Karpas-422 (cell line): ENCODE data around the gene ACTR1A. TPM values are rescaled to one million over a fixed set of nuclear protein-coding genes. Genes with fewer than 3 reads are reported as not detected.

Experiments
- DNase-seq: peaks from one replicate; pipeline ENCODE4 v3.0.0-alpha.2; 2015
- H2AFZ ChIP-seq: fragments of 200-600 bp; sonication (generic); 2 replicates; pipeline ENCODE4 v1.6.1; 2014; ENCODE audit warnings: antibody characterized with exemption, low read length, mixed read lengths
- H3K27ac ChIP-seq: fragments of 200-600 bp; sonication (generic); 2 replicates; pipeline ENCODE4 v1.5.1; 2014; ENCODE audit warnings: mild to moderate bottlenecking, low read length, moderate library complexity
- H3K27me3 ChIP-seq: fragments of 200-600 bp; sonication (generic); 2 replicates; pipeline ENCODE4 v1.6.1; 2014; ENCODE audit warnings: low read length, mixed read lengths
- H3K36me3 ChIP-seq: fragments of 200-600 bp; sonication (generic); 2 replicates; pipeline ENCODE4 v1.6.1; 2014; ENCODE audit warnings: low read length, mixed read lengths; ENCODE audit not compliant: insufficient read depth
- H3K4me1 ChIP-seq: fragments of 200-600 bp; sonication (generic); 2 replicates; pipeline ENCODE4 v1.6.1; 2014; ENCODE audit warnings: mild to moderate bottlenecking, low read length, mixed read lengths
- H3K4me2 ChIP-seq: fragments of 200-600 bp; sonication (generic); 2 replicates; pipeline ENCODE4 v1.6.1; 2014; ENCODE audit warnings: low read length, low read depth, mild to moderate bottlenecking; ENCODE audit not compliant: poor library complexity, severe bottlenecking
- H3K4me3 ChIP-seq: fragments of 200-600 bp; sonication (generic); 2 replicates; pipeline ENCODE4 v1.5.1; 2014; ENCODE audit warnings: mild to moderate bottlenecking, antibody characterized with exemption, low read length, mixed read lengths
- H3K79me2 ChIP-seq: fragments of 200-600 bp; sonication (generic); 2 replicates; pipeline ENCODE4 v1.6.1; 2014; ENCODE audit warnings: mild to moderate bottlenecking, low read length, mixed read lengths
- H3K9ac ChIP-seq: fragments of 200-600 bp; sonication (generic); 2 replicates; pipeline ENCODE4 v1.6.0; 2014; ENCODE audit warnings: low read length
- H3K9me2 ChIP-seq: fragments of 200-600 bp; sonication (generic), shearing (Covaris generic); replicated peaks from 2 replicates; pipeline ENCODE4 v1.6.0; 2014; ENCODE audit warnings: mild to moderate bottlenecking, low read length, moderate library complexity; ENCODE audit not compliant: insufficient read depth
- H3K9me3 ChIP-seq: fragments of 300-700, 200-600 bp; sonication (generic); 2 replicates; pipeline ENCODE4 v1.6.1; 2014; ENCODE audit warnings: low read length, mixed read lengths
- H4K20me1 ChIP-seq: fragments of 200-600 bp; sonication (generic); 2 replicates; pipeline ENCODE4 v1.6.1; 2014; ENCODE audit warnings: mild to moderate bottlenecking, antibody characterized with exemption, low read length, low read depth; ENCODE audit not compliant: insufficient read depth
- total RNA-seq: library from RNA; depleted of rRNA; stranded (reverse); fragments of >200 nt; shearing (Covaris generic); gene quantifications from 2 replicates; pipeline ENCODE4 v1.2.3, GENCODE V29; 2014; ENCODE audit warnings: low replicate concordance

The ACTR1A gene
- total RNA-seq, 1 experiment from 2014 or later: 83.7 TPM

- Histone ChIP-seq H4K20me1 (peaks cover 19% of the 10 kb centered on the region; the same call in 1 of the 2 replicates), H3K9ac (no peak overlapping the region)
Observed at GRCh38 chr10:102492344-102492939, 10.1 kb downstream of the ACTR1A start.

GRCh38 chr10:102491136-102491535, 11.4 kb downstream of the ACTR1A start:
- Histone ChIP-seq H4K20me1 (peaks cover 19% of the 10 kb centered on the region; the same call in 1 of the 2 replicates), H3K4me1 (no peaks in the 10 kb centered on the region), H3K27ac (no peak overlapping the region), H3K9me3 (no peaks in the 10 kb centered on the region), H2AFZ (no peak overlapping the region), H3K27me3 (no peaks in the 10 kb centered on the region), H3K79me2 (peaks cover 44% of the 10 kb centered on the region), H3K4me3 (no peak overlapping the region), H3K36me3 (peaks cover 17% of the 10 kb centered on the region), H3K9me2 (no peaks in the 10 kb centered on the region), H3K9ac (no peak overlapping the region), H3K4me2 (no peak overlapping the region)
- DNase-seq: no peak

More at GRCh38 chr10:102492344-102492939, 10.1 kb downstream of the ACTR1A start:
- H3K36me3 ChIP-seq: peaks cover 20% of the 10 kb centered on the region
- H3K79me2 ChIP-seq: peaks cover 58% of the 10 kb centered on the region
- H3K4me1 ChIP-seq: no peaks in the 10 kb centered on the region
- H3K9me3 ChIP-seq: no peaks in the 10 kb centered on the region
- no peak for DNase-seq
- H3K27me3 ChIP-seq: no peaks in the 10 kb centered on the region
- H3K27ac ChIP-seq: no peak overlapping the region
- no peak overlapping the region for H3K4me2 ChIP-seq
- no peaks in the 10 kb centered on the region for H3K9me2 ChIP-seq
- no peak overlapping the region for H2AFZ ChIP-seq
- no peak overlapping the region for H3K4me3 ChIP-seq

- Histone ChIP-seq H3K36me3 (peaks cover 43% of the 10 kb centered on the region), H3K79me2 (no peaks in the 10 kb centered on the region)
- DNase-seq: no peak
Observed at GRCh38 chr10:102485093-102485784, 17.3 kb downstream of the ACTR1A start.

DNA sequence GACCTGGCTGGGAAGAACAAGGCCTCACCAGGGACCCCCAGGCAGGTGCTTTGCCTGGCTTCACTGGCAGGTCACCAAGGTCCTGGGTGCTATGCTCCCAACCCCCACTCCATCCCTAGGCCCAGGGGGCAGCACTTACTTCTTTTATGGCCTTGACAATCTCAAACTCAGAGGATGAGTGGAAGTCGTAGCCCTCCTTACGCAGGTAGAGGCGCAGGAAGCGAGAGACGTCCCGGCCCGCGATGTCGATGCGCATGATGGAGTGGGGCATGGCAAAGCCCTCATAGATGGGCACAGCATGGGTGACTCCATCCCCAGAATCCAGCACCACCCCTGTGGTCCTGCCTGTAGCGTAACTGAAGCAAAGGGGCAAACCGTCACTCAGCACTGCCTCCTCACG, 18.5 kb downstream of the ACTR1A start:
- DNase-seq: no peak
- Histone ChIP-seq H3K9ac (no peak overlapping the region), H3K9me2 (no peaks in the 10 kb centered on the region), H3K4me1 (peaks cover 12% of the 10 kb centered on the region), H3K27me3 (no peaks in the 10 kb centered on the region), H3K4me3 (no peak overlapping the region), H3K36me3 (peaks cover 43% of the 10 kb centered on the region), H4K20me1 (0 out of 2 replicates have a peak, but pooled peaks cover 3% of the 10 kb centered on the region), H2AFZ (no peak overlapping the region), H3K4me2 (no peak overlapping the region), H3K9me3 (no peaks in the 10 kb centered on the region), H3K79me2 (no peaks in the 10 kb centered on the region), H3K27ac (no peak overlapping the region)

More at GRCh38 chr10:102485093-102485784, 17.3 kb downstream of the ACTR1A start:
- Histone ChIP-seq H3K27ac (no peak overlapping the region), H3K4me3 (no peak overlapping the region), H3K4me2 (no peak overlapping the region), H3K27me3 (no peaks in the 10 kb centered on the region), H3K9ac (no peak overlapping the region), H3K4me1 (peaks cover 12% of the 10 kb centered on the region), H3K9me2 (no peaks in the 10 kb centered on the region), H2AFZ (no peak overlapping the region), H4K20me1 (no peaks in the 10 kb centered on the region), H3K9me3 (no peaks in the 10 kb centered on the region)

- Histone ChIP-seq H3K27ac (no peak overlapping the region), H2AFZ (no peak overlapping the region), H3K4me1 (peaks cover 12% of the 10 kb centered on the region), H3K4me2 (no peak overlapping the region), H3K36me3 (peaks cover 26% of the 10 kb centered on the region; the same call in 1 of the 2 replicates), H4K20me1 (0 out of 2 replicates have a peak, but pooled peaks cover 3% of the 10 kb centered on the region), H3K9me3 (no peaks in the 10 kb centered on the region), H3K79me2 (no peaks in the 10 kb centered on the region), H3K9ac (no peak overlapping the region), H3K9me2 (no peaks in the 10 kb centered on the region), H3K4me3 (no peak overlapping the region), H3K27me3 (no peaks in the 10 kb centered on the region)
- DNase-seq: no peak
Observed at GRCh38 chr10:102480396-102480795, 22.1 kb downstream of the ACTR1A start.

- Histone ChIP-seq H3K9ac (no peak overlapping the region), H4K20me1 (0 out of 2 replicates have a peak, but pooled peaks cover 3% of the 10 kb centered on the region), H3K9me3 (no peaks in the 10 kb centered on the region), H3K36me3 (peaks cover 25% of the 10 kb centered on the region; the same call in 1 of the 2 replicates), H3K27ac (no peak overlapping the region), H3K4me3 (no peak overlapping the region), H3K79me2 (no peaks in the 10 kb centered on the region), H2AFZ (no peak overlapping the region), H3K4me2 (no peak overlapping the region), H3K27me3 (no peaks in the 10 kb centered on the region), H3K9me2 (no peaks in the 10 kb centered on the region), H3K4me1 (peaks cover 12% of the 10 kb centered on the region)
- DNase-seq: no peak
Observed at GRCh38 chr10:102479651-102480050, 22.9 kb downstream of the ACTR1A start.

DNA sequence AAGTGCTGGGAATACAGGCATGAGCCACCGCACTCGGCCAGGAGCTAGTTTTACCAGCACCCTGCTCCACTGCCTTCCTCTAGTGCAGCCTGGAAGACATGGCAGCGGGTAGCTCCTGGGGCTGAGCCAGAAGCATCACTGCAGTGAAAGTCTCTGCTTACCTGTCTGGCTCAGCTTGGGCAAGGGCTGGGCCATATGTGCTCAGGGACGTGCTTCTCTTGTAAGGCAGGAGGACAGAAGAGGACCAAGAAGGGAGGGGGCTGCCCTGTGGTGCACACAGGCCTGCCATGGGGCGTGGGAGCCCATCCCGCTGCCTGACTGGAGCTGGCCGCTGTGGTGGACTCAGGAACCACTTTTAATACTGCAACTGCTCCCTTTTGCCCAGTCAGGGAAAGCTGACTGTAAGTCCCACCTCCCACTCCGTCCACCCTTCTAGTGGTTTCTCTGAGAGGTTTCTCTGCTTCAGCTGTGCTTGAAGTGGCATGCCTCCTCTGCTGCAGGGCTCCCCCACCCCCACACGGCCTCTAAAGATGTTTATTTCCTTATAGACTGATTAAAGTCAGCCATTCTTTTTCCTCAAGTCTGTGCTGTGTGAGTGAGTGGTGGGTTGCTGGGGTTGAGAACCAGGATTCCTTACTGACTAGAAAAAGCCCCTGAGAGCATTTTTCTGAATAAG, 25.9 kb downstream of the ACTR1A start:
- no peaks in the 10 kb centered on the region for H3K79me2 ChIP-seq
- no peaks in the 10 kb centered on the region for H3K9me2 ChIP-seq
- peaks cover 8% of the 10 kb centered on the region; the same call in 1 of the 2 replicates for H3K36me3 ChIP-seq
- no peak overlapping the region for H3K27ac ChIP-seq
- H3K27me3 ChIP-seq: no peaks in the 10 kb centered on the region
- no peak overlapping the region for H2AFZ ChIP-seq
- no peaks in the 10 kb centered on the region for H3K9me3 ChIP-seq
- no peak overlapping the region for H3K4me3 ChIP-seq
- H3K4me1 ChIP-seq: peaks cover 10% of the 10 kb centered on the region
- 0 out of 2 replicates have a peak, but pooled peaks cover 3% of the 10 kb centered on the region for H4K20me1 ChIP-seq
- DNase-seq: no peak
- no peak overlapping the region for H3K9ac ChIP-seq
- H3K4me2 ChIP-seq: no peak overlapping the region

GRCh38 chr10:102475451-102476040, 27.0 kb downstream of the ACTR1A start:
- H3K79me2 ChIP-seq: no peaks in the 10 kb centered on the region
- no peaks in the 10 kb centered on the region for H3K4me1 ChIP-seq
- no peaks in the 10 kb centered on the region for H3K27me3 ChIP-seq
- H3K9ac ChIP-seq: no peak overlapping the region
- H3K4me3 ChIP-seq: no peak overlapping the region
- no peaks in the 10 kb centered on the region for H3K9me3 ChIP-seq
- H3K36me3 ChIP-seq: peaks cover 7% of the 10 kb centered on the region; the same call in 1 of the 2 replicates
- H2AFZ ChIP-seq: no peak overlapping the region
- no peak for DNase-seq
- H3K4me2 ChIP-seq: no peak overlapping the region
- no peaks in the 10 kb centered on the region for H3K9me2 ChIP-seq
- H3K27ac ChIP-seq: no peak overlapping the region
- 0 out of 2 replicates have a peak, but pooled peaks cover 3% of the 10 kb centered on the region for H4K20me1 ChIP-seq
